Measurements from ENCODE around the gene ALDH18A1.

Gene ALDH18A1

GRCh38 chr10:95574649-95575365 lies 81.7 kb downstream of the ALDH18A1 start:
- DNase-seq, result no peak

- DNase-seq, result no peak
Measured at GRCh38 chr10:95573964-95574604, 82.4 kb downstream of the ALDH18A1 start.

GRCh38 chr10:95573527-95573926 lies 83.0 kb downstream of the ALDH18A1 start:
- DNase-seq, result no peak

- DNase-seq, result no peak
Measured at GRCh38 chr10:95572131-95572820, 84.2 kb downstream of the ALDH18A1 start.

GRCh38 chr10:95571390-95571789 lies 85.1 kb downstream of the ALDH18A1 start:
- no peak for DNase-seq

GRCh38 chr10:95569368-95569767 lies 87.1 kb downstream of the ALDH18A1 start:
- DNase-seq, result no peak

GRCh38 chr10:95567903-95568630 lies 88.4 kb downstream of the ALDH18A1 start:
- DNase-seq, result no peak

GRCh38 chr10:95566136-95566535 lies 90.4 kb downstream of the ALDH18A1 start:
- no peak for DNase-seq

GRCh38 chr10:95565336-95565735 lies 91.2 kb downstream of the ALDH18A1 start:
- DNase-seq, result no peak

GRCh38 chr10:95564291-95564690 lies 92.2 kb downstream of the ALDH18A1 start:
- no peak for DNase-seq

GRCh38 chr10:95562341-95562965 lies 94.1 kb downstream of the ALDH18A1 start:
- DNase-seq, result no peak

GRCh38 chr10:95561864-95562177 lies 94.7 kb downstream of the ALDH18A1 start:
- no peak for DNase-seq

- peak; percentile 88 for DNase-seq
Measured at GRCh38 chr10:95561177-95561863, 95.2 kb downstream of the ALDH18A1 start, which contains the start of gene SORBS1. SORBS1 (minus strand) TSS chr10:95561371; CDS start chr10:95441135, 120,236 bp downstream.

- peak; percentile 37 for DNase-seq
Measured at GRCh38 chr10:95560278-95561176, 96.0 kb downstream of the ALDH18A1 start.

- no peak for DNase-seq
Measured at GRCh38 chr10:95559896-95560277, 96.6 kb downstream of the ALDH18A1 start.

- no peak for DNase-seq
Measured at GRCh38 chr10:95559471-95559870, 97.0 kb downstream of the ALDH18A1 start.

- no peak for DNase-seq
Measured at GRCh38 chr10:95558593-95559320, 97.8 kb downstream of the ALDH18A1 start.

GRCh38 chr10:95556994-95557767 lies 99.3 kb downstream of the ALDH18A1 start:
- no peak for DNase-seq

Data from CD4-positive, alpha-beta T cell treated with Interleukin-4 for 4 hours (primary cell).